PC-3 (cell line): Measurements from ENCODE around the gene SEMA5A.

Source experiments
- EZH2phosphoT487 ChIP-seq: fragments of 300-600 bp; sonication (generic); IDR thresholded peaks from 2 replicates; pipeline ENCODE4 v1.6.1; 2018; ENCODE audit warnings: mild to moderate bottlenecking, antibody characterized with exemption, low read length, borderline replicate concordance
- TF ChIP-seq, protein P1 (sequence below): fragments of 300-600 bp; sonication (generic); conservative IDR thresholded peaks from 2 replicates; pipeline ENCODE4 v1.5.1; 2017; ENCODE audit warnings: antibody characterized with exemption, low read depth, mild to moderate bottlenecking, low read length

GRCh38 chr5:9149988-9150387, 395.9 kb downstream of the SEMA5A start:
- TF ChIP-seq, protein P1, sequence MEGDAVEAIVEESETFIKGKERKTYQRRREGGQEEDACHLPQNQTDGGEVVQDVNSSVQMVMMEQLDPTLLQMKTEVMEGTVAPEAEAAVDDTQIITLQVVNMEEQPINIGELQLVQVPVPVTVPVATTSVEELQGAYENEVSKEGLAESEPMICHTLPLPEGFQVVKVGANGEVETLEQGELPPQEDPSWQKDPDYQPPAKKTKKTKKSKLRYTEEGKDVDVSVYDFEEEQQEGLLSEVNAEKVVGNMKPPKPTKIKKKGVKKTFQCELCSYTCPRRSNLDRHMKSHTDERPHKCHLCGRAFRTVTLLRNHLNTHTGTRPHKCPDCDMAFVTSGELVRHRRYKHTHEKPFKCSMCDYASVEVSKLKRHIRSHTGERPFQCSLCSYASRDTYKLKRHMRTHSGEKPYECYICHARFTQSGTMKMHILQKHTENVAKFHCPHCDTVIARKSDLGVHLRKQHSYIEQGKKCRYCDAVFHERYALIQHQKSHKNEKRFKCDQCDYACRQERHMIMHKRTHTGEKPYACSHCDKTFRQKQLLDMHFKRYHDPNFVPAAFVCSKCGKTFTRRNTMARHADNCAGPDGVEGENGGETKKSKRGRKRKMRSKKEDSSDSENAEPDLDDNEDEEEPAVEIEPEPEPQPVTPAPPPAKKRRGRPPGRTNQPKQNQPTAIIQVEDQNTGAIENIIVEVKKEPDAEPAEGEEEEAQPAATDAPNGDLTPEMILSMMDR, result no peak
- TF ChIP-seq EZH2phosphoT487, result no peak
